HepG2 (cell line): ENCODE results near the gene SPINT4. TPM values are rescaled to one million over a fixed set of nuclear protein-coding genes. Genes with fewer than 3 reads are reported as not detected.

Experiments
- E2F2 ChIP-seq: sonication (generic); formaldehyde crosslinking; IDR thresholded peaks from 2 replicates; pipeline ENCODE4 v1.4.0; 2020; ENCODE audit warnings: missing genetic modification reagents, borderline replicate concordance
- IRX3 ChIP-seq: sonication (generic); formaldehyde crosslinking; IDR thresholded peaks from 2 replicates; pipeline ENCODE4 v1.8.1; 2023; ENCODE audit warnings: mild to moderate bottlenecking, low read depth, missing genetic modification reagents, borderline replicate concordance
- KLF13 ChIP-seq: sonication (generic); formaldehyde crosslinking; IDR thresholded peaks from 2 replicates; pipeline ENCODE4 v1.4.0; 2020; ENCODE audit warnings: mild to moderate bottlenecking, missing genetic modification reagents
- MED13 ChIP-seq: sonication (generic); formaldehyde crosslinking; IDR thresholded peaks from 2 replicates; pipeline ENCODE4 v1.5.0; 2020; ENCODE audit warnings: missing genetic modification reagents
- NBN ChIP-seq: fragments of 450-650 bp; conservative IDR thresholded peaks from 2 replicates; pipeline ENCODE4 v1.6.1; 2017
- PITX1 ChIP-seq: sonication (generic); formaldehyde crosslinking; IDR thresholded peaks from 2 replicates; pipeline ENCODE4 v1.5.1; 2020; ENCODE audit warnings: mild to moderate bottlenecking, missing genetic modification reagents
- SP2 ChIP-seq: sonication (generic); formaldehyde crosslinking; IDR thresholded peaks from 2 replicates; pipeline ENCODE4 v1.5.1; 2020; ENCODE audit warnings: mild to moderate bottlenecking, missing genetic modification reagents
- TRIM24 ChIP-seq: sonication (generic); formaldehyde crosslinking; IDR thresholded peaks from 2 replicates; pipeline ENCODE4 v1.8.0; 2022; ENCODE audit warnings: mild to moderate bottlenecking, missing genetic modification reagents
- ZFX ChIP-seq: sonication (generic); formaldehyde crosslinking; IDR thresholded peaks from 2 replicates; pipeline ENCODE4 v1.4.0; 2020; ENCODE audit warnings: mild to moderate bottlenecking, low read depth, missing genetic modification reagents, moderate library complexity
- ZNF232 ChIP-seq: sonication (generic); formaldehyde crosslinking; IDR thresholded peaks from 2 replicates; pipeline ENCODE4 v1.4.0; 2020; ENCODE audit warnings: missing genetic modification reagents, borderline replicate concordance
- ZNF326 ChIP-seq: sonication (generic); formaldehyde crosslinking; IDR thresholded peaks from 2 replicates; pipeline ENCODE4 v1.4.0; 2020; ENCODE audit warnings: missing genetic modification reagents, borderline replicate concordance
- ZNF34 ChIP-seq: sonication (generic); formaldehyde crosslinking; IDR thresholded peaks from 2 replicates; pipeline ENCODE4 v1.4.0; 2020; ENCODE audit warnings: mild to moderate bottlenecking, missing genetic modification reagents, borderline replicate concordance
- ZNF646 ChIP-seq: sonication (generic); formaldehyde crosslinking; IDR thresholded peaks from 2 replicates; pipeline ENCODE4 v1.9.0; 2021; ENCODE audit warnings: mild to moderate bottlenecking, missing genetic modification reagents
- ZNF672 ChIP-seq: sonication (generic); formaldehyde crosslinking; IDR thresholded peaks from 2 replicates; pipeline ENCODE4 v1.8.1; 2022; ENCODE audit warnings: missing genetic modification reagents
- ZNF703 ChIP-seq: sonication (generic); formaldehyde crosslinking; IDR thresholded peaks from 2 replicates; pipeline ENCODE4 v1.5.1; 2020; ENCODE audit warnings: missing genetic modification reagents, mild to moderate bottlenecking, moderate library complexity, borderline replicate concordance
- ZNF781 ChIP-seq: sonication (generic); formaldehyde crosslinking; IDR thresholded peaks from 2 replicates; pipeline ENCODE4 v1.5.1; 2020; ENCODE audit warnings: borderline replicate concordance, mild to moderate bottlenecking, missing genetic modification reagents; ENCODE audit errors: not compliant biosample characterization
- polyA plus RNA-seq, 8 experiments: library from polyadenylated mRNA; depleted of rRNA in 3 of 8; stranded (reverse) in 7 of 8; unstranded in 1 of 8; fragments of >200 nt; fragmentation: Illumina TruSeq in 4 of 8; extraction: Trizol in 4 of 8; gene quantifications; 2 replicates each; pipeline versions ENCODE4 v1.2.1 to v1.2.3, GENCODE V29; 2011 to 2016; ENCODE audit warnings: low read depth in 4 of 8, missing spikeins in 1 of 8, mixed read lengths in 1 of 8; ENCODE audit not compliant: insufficient read depth in 1 of 8
- total RNA-seq, 5 experiments: library from RNA; depleted of rRNA; stranded (reverse); fragments of >200 nt; fragmentation: Illumina TruSeq; extraction: Trizol; gene quantifications; 2 replicates each; pipeline ENCODE4 v1.2.3, GENCODE V29; 2016; ENCODE audit warnings: low read depth in 1 of 5
- TF ChIP-seq, protein P1 (sequence below), 2 experiments: sonication (generic) in 1 of 2; formaldehyde crosslinking in 1 of 2; IDR thresholded peaks; 2 replicates each; pipeline versions ENCODE4 v1.4.0 to v1.6.1; 2018 to 2020; ENCODE audit warnings: missing genetic modification reagents in 2 of 2, borderline replicate concordance in 1 of 2, low read depth in 1 of 2, mild to moderate bottlenecking in 1 of 2, missing biosample characterization in 1 of 2

SPINT4 gene
- total and polyA plus RNA-seq, 2 of the 13 experiments (the other 11 are each of a cell fraction or from before 2014, with no cell fraction given), result not detected

DNA sequence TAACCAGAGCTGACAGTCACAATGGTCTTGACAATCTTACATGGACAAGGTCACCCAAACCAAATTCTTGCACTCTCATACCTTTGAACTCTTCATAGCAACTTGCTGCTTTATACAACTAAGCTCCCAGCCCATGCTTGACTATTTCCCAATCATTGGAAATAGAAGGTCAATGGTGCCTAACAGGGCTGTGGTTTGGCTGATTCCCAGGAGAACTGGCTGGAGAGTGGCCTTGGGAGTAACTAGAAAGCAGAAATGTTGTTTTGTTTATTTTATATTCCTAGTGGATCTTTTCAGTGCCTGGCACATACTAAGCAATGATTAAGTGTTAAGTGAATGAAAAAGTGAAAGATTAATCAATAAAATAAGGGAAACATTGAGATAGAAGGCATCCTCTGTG, 3.0 kb downstream of the SPINT4 start (continued):
- TF ChIP-seq ZFX (CRISPR knock-in tag), result no peak
- TF ChIP-seq PITX1, result peak; percentile 52; the same call in 1 of the 2 replicates
- no peak for TF ChIP-seq ZNF34
- no peak for TF ChIP-seq ZNF232 (CRISPR knock-in tag)
- no peak for TF ChIP-seq NBN
- no peak for TF ChIP-seq ZNF672
- peak; percentile 71; the same call in 1 of the 2 replicates for TF ChIP-seq TRIM24 (CRISPR knock-in tag)
- TF ChIP-seq KLF13 (CRISPR knock-in tag), result no peak
- TF ChIP-seq ZNF781 (CRISPR knock-in tag), result no peak
- no peak for TF ChIP-seq MED13 (CRISPR knock-in tag)
- TF ChIP-seq SP2 (CRISPR knock-in tag), result no peak
- TF ChIP-seq IRX3, result no peak
- no peak for TF ChIP-seq ZNF703
- no peak for TF ChIP-seq ZNF646 (CRISPR knock-in tag)
- TF ChIP-seq, protein P1, sequence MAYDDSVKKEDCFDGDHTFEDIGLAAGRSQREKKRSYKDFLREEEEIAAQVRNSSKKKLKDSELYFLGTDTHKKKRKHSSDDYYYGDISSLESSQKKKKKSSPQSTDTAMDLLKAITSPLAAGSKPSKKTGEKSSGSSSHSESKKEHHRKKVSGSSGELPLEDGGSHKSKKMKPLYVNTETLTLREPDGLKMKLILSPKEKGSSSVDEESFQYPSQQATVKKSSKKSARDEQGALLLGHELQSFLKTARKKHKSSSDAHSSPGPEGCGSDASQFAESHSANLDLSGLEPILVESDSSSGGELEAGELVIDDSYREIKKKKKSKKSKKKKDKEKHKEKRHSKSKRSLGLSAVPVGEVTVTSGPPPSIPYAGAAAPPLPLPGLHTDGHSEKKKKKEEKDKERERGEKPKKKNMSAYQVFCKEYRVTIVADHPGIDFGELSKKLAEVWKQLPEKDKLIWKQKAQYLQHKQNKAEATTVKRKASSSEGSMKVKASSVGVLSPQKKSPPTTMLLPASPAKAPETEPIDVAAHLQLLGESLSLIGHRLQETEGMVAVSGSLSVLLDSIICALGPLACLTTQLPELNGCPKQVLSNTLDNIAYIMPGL (CRISPR knock-in tag; IDR thresholded peaks at IDR 0.05; ENCODE audit: borderline replicate concordance in 1 of 2, low read depth in 1 of 2), result no peak
- TF ChIP-seq ZNF326 (CRISPR knock-in tag), result no peak
- no peak for TF ChIP-seq E2F2 (CRISPR knock-in tag)
